Spleen (tissue), 11 donors: Measurements from ENCODE around the gene KPNA1. TPM values are rescaled to one million over a fixed set of nuclear protein-coding genes. Genes with fewer than 3 reads are reported as not detected.

Source experiments
- DNase-seq: peaks from one replicate; pipeline ENCODE4 v3.0.0-alpha.2; 2020
- H3K27ac ChIP-seq, 8 donors: fragments of 200-600 bp; sonication (generic) in 7 of 8; 1 replicate in 4 of 8; 2 replicates in 4 of 8; pipeline versions ENCODE4 v1.5.0 to v1.8.0; 2016 to 2021; ENCODE audit warnings: inconsistent platforms in 4 of 8, mild to moderate bottlenecking in 4 of 8, moderate library complexity in 1 of 8
- H3K27me3 ChIP-seq, 7 donors: fragments of 200-600 bp; sonication (generic) in 6 of 7; replicated peaks in 1 of 7; 1 replicate in 4 of 7; 2 replicates in 3 of 7; pipeline versions ENCODE4 v1.5.0 to v1.8.0; 2016 to 2021; ENCODE audit warnings: inconsistent platforms in 3 of 7, mild to moderate bottlenecking in 1 of 7
- H3K36me3 ChIP-seq, 6 donors: fragments of 200-600 bp; sonication (generic) in 5 of 6; 1 replicate in 4 of 6; 2 replicates in 2 of 6; pipeline versions ENCODE4 v1.5.0 to v1.8.0; 2016 to 2021; ENCODE audit warnings: inconsistent platforms in 2 of 6
- H3K4me1 ChIP-seq, 6 donors: fragments of 200-600 bp; sonication (generic) in 5 of 6; 1 replicate in 3 of 6; 2 replicates in 3 of 6; pipeline versions ENCODE4 v1.5.0 to v1.8.0; 2016 to 2021; ENCODE audit warnings: inconsistent platforms in 3 of 6
- H3K4me3 ChIP-seq, 8 donors: fragments of 200-600 bp; sonication (generic) in 7 of 8; 1 replicate in 4 of 8; 2 replicates in 4 of 8; pipeline versions ENCODE4 v1.5.0 to v1.8.0; 2016 to 2021; ENCODE audit warnings: inconsistent platforms in 4 of 8, mild to moderate bottlenecking in 4 of 8, moderate library complexity in 2 of 8
- H3K9me3 ChIP-seq, 8 donors: fragments of 200-600 bp; sonication (generic) in 7 of 8; 1 replicate in 4 of 8; 2 replicates in 4 of 8; pipeline versions ENCODE4 v1.5.0 to v1.8.0; 2016 to 2021; ENCODE audit warnings: inconsistent platforms in 4 of 8
- CTCF ChIP-seq, 11 experiments: fragments of 200-600 bp in 7 of 11; fragments of 450-650 bp in 4 of 11; sonication (generic) in 4 of 11; IDR thresholded peaks in 8 of 11; conservative IDR thresholded peaks in 3 of 11; 1 replicate in 7 of 11; 2 replicates in 4 of 11; pipeline versions ENCODE4 v1.4.0 to v1.8.0; 2016 to 2021; ENCODE audit warnings: antibody characterized with exemption in 11 of 11, inconsistent platforms in 4 of 11, mild to moderate bottlenecking in 1 of 11
- POLR2A ChIP-seq, 3 donors: fragments of 450-650 bp; IDR thresholded peaks; one replicate each; pipeline ENCODE4 v1.5.1; 2017; ENCODE audit warnings: antibody characterized with exemption in 3 of 3, mild to moderate bottlenecking in 1 of 3
- POLR2AphosphoS5 ChIP-seq, 3 donors: sonication (generic); formaldehyde crosslinking; IDR thresholded peaks; one replicate each; pipeline ENCODE4 v1.5.1; 2017; ENCODE audit warnings: antibody characterized with exemption in 3 of 3
- WGBS, 5 donors: extraction: QIAGEN DNeasy Blood & Tissue Kit in 3 of 5; methylation state at CpG; one replicate each; pipeline versions ENCODE4 v1.1.5 to v1.1.7; 2013 to 2018; 5-methylcytosine and 5-hydroxymethylcytosine counted together
- intact Hi-C: fragments of 100-400 bp; cut with DNase I; formaldehyde crosslinking; loops from one replicate; pipeline ENCODE4 v1.15.0; 2023; ENCODE audit warnings: low total_unique reads
- polyA plus RNA-seq, 3 donors: library from polyadenylated mRNA; stranded (reverse); fragments of 200-250 nt; gene quantifications; one replicate each; pipeline ENCODE4 v1.2.1, GENCODE V29; 2013
- total RNA-seq, 7 donors: library from RNA; depleted of rRNA in 3 of 7; stranded (reverse); fragments of >200 nt in 3 of 7; fragmentation: NEBNext Ultra II Directional in 4 of 7; extraction: Animal tissue kit (Norgen Biotek cat#: 25700) in 4 of 7; gene quantifications; one replicate each; pipeline versions ENCODE4 v1.1.0 to v1.2.1, GENCODE V29; 2016 to 2021
- donor health status: healthy with polysubstance abuse.
- donor health status: DM: no; HTN: no; CAD: no; lungs with moderate emphysema.
- donor health status: DM: no; HTN: no; CAD: no.
- donor health status: Bipolar disorder and iron deficiency.
- donor health status: healthy.
- donor health status: DM: no; HTN: no; CAD: no.
- donor health status: DM: yes; HTN: yes; CAD: no.

The KPNA1 gene
- total and polyA plus RNA-seq, 10 donors: 8.5 to 74.4 (median 45.7) TPM

- Histone ChIP-seq H3K4me3 (peak overlapping the region; percentile 60 to 95 (median 82)), H3K9me3 (no peaks in the 10 kb centered on the region), H3K27ac (peak overlapping the region; percentile 94 to 99 (median 97)), H3K4me1 (peaks cover 37 to 83% (median 75%) of the 10 kb centered on the region in 6 donors), H3K36me3 (peaks cover 0 to 54% (median 34%) of the 10 kb centered on the region in 6 donors), H3K27me3 (no peaks in the 10 kb centered on the region)
- intact Hi-C loops: loop anchor here (2.0 kb wide), 1 partner anchor 116 kb away; no protein-coding TSS in a partner anchor
- 31 to 49% (median 41%) methylated on average over 5 of the region's 5 CpGs for WGBS, 5 donors
- TF ChIP-seq POLR2A (IDR thresholded peaks at IDR 0.05) (no peak), CTCF (IDR thresholded peaks at IDR 0.05 in 8 of 11, conservative IDR thresholded peaks at IDR 0.05 in 3 of 11) (no peak), POLR2AphosphoS5 (IDR thresholded peaks at IDR 0.05) (no peak)
- no peak for DNase-seq
Measured at GRCh38 chr3:122562923-122563716, 48.4 kb upstream of the KPNA1 start.

DNA sequence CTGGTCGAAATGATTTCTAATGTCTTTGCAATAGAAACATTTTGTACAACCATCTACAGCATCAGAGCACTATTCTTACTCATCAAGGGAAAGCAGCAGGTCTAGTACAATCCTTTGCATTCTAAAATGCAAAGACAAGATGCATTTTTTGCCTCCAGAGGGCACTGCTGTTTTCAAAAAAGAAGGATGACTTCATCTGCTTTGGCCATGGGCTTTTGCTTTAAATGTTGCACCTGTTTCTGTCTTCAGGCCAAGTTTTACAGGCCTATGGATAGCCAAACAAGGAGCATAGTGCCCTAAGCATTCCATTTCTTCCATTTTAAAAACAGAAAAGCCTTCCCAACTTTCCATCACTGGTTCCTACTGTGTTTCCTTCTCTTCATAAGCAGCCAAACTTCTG is 45.9 kb upstream of the KPNA1 start:
- Histone ChIP-seq H3K4me1 (peaks cover 27 to 72% (median 52%) of the 10 kb centered on the region in 6 donors), H3K27ac (peak overlapping the region in 6 of 8 donors; percentile 33 to 98 (median 42)), H3K27me3 (no peaks in the 10 kb centered on the region), H3K36me3 (peaks cover 0 to 54% (median 39%) of the 10 kb centered on the region in 6 donors), H3K9me3 (no peaks in the 10 kb centered on the region), H3K4me3 (no peak overlapping the region)
- DNase-seq: no peak
- intact Hi-C loops: no loop called here
- TF ChIP-seq CTCF (IDR thresholded peaks at IDR 0.05 in 8 of 11, conservative IDR thresholded peaks at IDR 0.05 in 3 of 11) (peak in 10 of 11 experiments; percentile 34 to 82 (median 70)), POLR2A (IDR thresholded peaks at IDR 0.05) (no peak), POLR2AphosphoS5 (IDR thresholded peaks at IDR 0.05) (no peak)
- WGBS, 5 donors: 78 to 100% (median 92%) methylated on average over 1 of the region's 1 CpG

- peak overlapping the region in 2 of 8 donors; percentile 12 to 98 for H3K27ac ChIP-seq
- H3K4me1 ChIP-seq: peaks cover 19 to 72% (median 45%) of the 10 kb centered on the region in 6 donors
- no peaks in the 10 kb centered on the region for H3K9me3 ChIP-seq
- TF ChIP-seq CTCF (IDR thresholded peaks at IDR 0.05 in 8 of 11, conservative IDR thresholded peaks at IDR 0.05 in 3 of 11) (no peak), POLR2AphosphoS5 (IDR thresholded peaks at IDR 0.05) (no peak), POLR2A (IDR thresholded peaks at IDR 0.05) (no peak)
- intact Hi-C loops: no loop called here
- peaks cover 0 to 60% (median 46%) of the 10 kb centered on the region in 6 donors for H3K36me3 ChIP-seq
- H3K27me3 ChIP-seq: no peaks in the 10 kb centered on the region
- 57 to 63% (median 60%) methylated on average over 3 of the region's 3 CpGs for WGBS, 5 donors
- no peak overlapping the region for H3K4me3 ChIP-seq
- DNase-seq: no peak
Measured at GRCh38 chr3:122559906-122560305, 45.2 kb upstream of the KPNA1 start.

- no peak for DNase-seq
- no peak for TF ChIP-seq POLR2A (IDR thresholded peaks at IDR 0.05)
- no peak for TF ChIP-seq CTCF (IDR thresholded peaks at IDR 0.05 in 8 of 11, conservative IDR thresholded peaks at IDR 0.05 in 3 of 11)
- no peak for TF ChIP-seq POLR2AphosphoS5 (IDR thresholded peaks at IDR 0.05)
- intact Hi-C loops: no loop called here
- no peaks in the 10 kb centered on the region for H3K27me3 ChIP-seq
- H3K9me3 ChIP-seq: no peaks in the 10 kb centered on the region
- no peak overlapping the region for H3K27ac ChIP-seq
- no peak overlapping the region for H3K4me3 ChIP-seq
- WGBS, 5 donors: 86 to 95% (median 89%) methylated on average over 6 of the region's 6 CpGs
- peaks cover 19 to 77% (median 44%) of the 10 kb centered on the region in 6 donors for H3K4me1 ChIP-seq
- H3K36me3 ChIP-seq: peaks cover 0 to 73% (median 59%) of the 10 kb centered on the region in 6 donors
Measured at GRCh38 chr3:122558605-122559004, 43.9 kb upstream of the KPNA1 start.
